IPS DF 6.9 (cell line): Measurements from ENCODE around the gene C1orf50.

Source experiments
- DNase-seq: peaks from one replicate; pipeline ENCODE4 v3.0.0-alpha.2; 2013; ENCODE audit warnings: low read depth, low spot score
- H3K27ac ChIP-seq: one replicate; pipeline ENCODE4 v1.5.1; 2013; ENCODE audit warnings: low read length, control low read depth
- H3K27me3 ChIP-seq: 2 replicates; pipeline ENCODE4 v1.6.1; 2013; ENCODE audit warnings: mild to moderate bottlenecking, low read length; ENCODE audit not compliant: control insufficient read depth, insufficient read depth
- H3K36me3 ChIP-seq: 2 replicates; pipeline ENCODE4 v1.6.1; 2013; ENCODE audit warnings: low read length; ENCODE audit not compliant: control insufficient read depth, insufficient read depth
- H3K4me1 ChIP-seq: 2 replicates; pipeline ENCODE4 v1.6.1; 2013; ENCODE audit warnings: low read length; ENCODE audit not compliant: control insufficient read depth, insufficient read depth
- H3K4me3 ChIP-seq: 2 replicates; pipeline ENCODE4 v1.5.1; 2013; ENCODE audit warnings: mild to moderate bottlenecking, low read length
- H3K9me3 ChIP-seq: 2 replicates; pipeline ENCODE4 v1.6.1; 2013; ENCODE audit warnings: low read length, inconsistent platforms; ENCODE audit not compliant: control insufficient read depth, insufficient read depth
- WGBS: extraction: QIAGEN DNeasy Blood & Tissue Kit; methylation state at CpG from one replicate; pipeline ENCODE4 v1.1.7; 2013; ENCODE audit warnings: mixed read lengths, missing lambda C conversion rate; ENCODE audit not compliant: insufficient read length, insufficient coverage; 5-methylcytosine and 5-hydroxymethylcytosine counted together

Gene C1orf50

GRCh38 chr1:42776502-42776901 is 9.5 kb downstream of the C1orf50 start:
- H3K9me3 ChIP-seq: no peaks in the 10 kb centered on the region
- peaks cover 17% of the 10 kb centered on the region for H3K36me3 ChIP-seq
- H3K27ac ChIP-seq: no peak overlapping the region
- WGBS: no CpG with 5 or more reads among the region's 6 CpGs
- H3K4me1 ChIP-seq: no peaks in the 10 kb centered on the region
- H3K27me3 ChIP-seq: no peaks in the 10 kb centered on the region
- DNase-seq: no peak
- H3K4me3 ChIP-seq: no peak overlapping the region

GRCh38 chr1:42777852-42778251 is 10.8 kb downstream of the C1orf50 start:
- Histone ChIP-seq H3K4me3 (no peak overlapping the region), H3K36me3 (peaks cover 17% of the 10 kb centered on the region), H3K27me3 (no peaks in the 10 kb centered on the region), H3K4me1 (no peaks in the 10 kb centered on the region), H3K27ac (no peak overlapping the region), H3K9me3 (no peaks in the 10 kb centered on the region)
- DNase-seq: no peak

GRCh38 chr1:42779725-42780124 is 12.7 kb downstream of the C1orf50 start:
- no peaks in the 10 kb centered on the region; the same call in 1 of the 2 replicates for H3K4me1 ChIP-seq
- H3K36me3 ChIP-seq: peaks cover 17% of the 10 kb centered on the region
- DNase-seq: no peak
- 100% methylated on average over 1 of the region's 2 CpGs for WGBS
- H3K4me3 ChIP-seq: no peak overlapping the region
- H3K27me3 ChIP-seq: no peaks in the 10 kb centered on the region
- H3K27ac ChIP-seq: no peak overlapping the region
- H3K9me3 ChIP-seq: no peaks in the 10 kb centered on the region

GRCh38 chr1:42780176-42780575 is 13.1 kb downstream of the C1orf50 start:
- no CpG with 5 or more reads among the region's 1 CpG for WGBS
- no peaks in the 10 kb centered on the region for H3K27me3 ChIP-seq
- peaks cover 14% of the 10 kb centered on the region for H3K36me3 ChIP-seq
- H3K9me3 ChIP-seq: no peaks in the 10 kb centered on the region
- peaks cover 2% of the 10 kb centered on the region; the same call in 1 of the 2 replicates for H3K4me1 ChIP-seq
- no peak overlapping the region for H3K4me3 ChIP-seq
- no peak for DNase-seq
- no peak overlapping the region for H3K27ac ChIP-seq

- whole genome bisulfite sequencing: no CpG with 5 or more reads among the region's 2 CpGs
- H3K36me3 ChIP-seq: peaks cover 5% of the 10 kb centered on the region; the same call in 1 of the 2 replicates
Observed at GRCh38 chr1:42783092-42783491, 16.0 kb downstream of the C1orf50 start.

GRCh38 chr1:42784547-42784945 is 17.5 kb downstream of the C1orf50 start:
- no CpG with 5 or more reads among the region's 18 CpGs for WGBS

More at GRCh38 chr1:42783092-42783491, 16.0 kb downstream of the C1orf50 start:
- no peak overlapping the region for H3K4me3 ChIP-seq
- H3K4me1 ChIP-seq: peaks cover 3% of the 10 kb centered on the region; the same call in 1 of the 2 replicates
- no peak for DNase-seq
- no peaks in the 10 kb centered on the region for H3K27me3 ChIP-seq
- no peak overlapping the region for H3K27ac ChIP-seq
- no peaks in the 10 kb centered on the region for H3K9me3 ChIP-seq

GRCh38 chr1:42784946-42785693 is 18.1 kb downstream of the C1orf50 start, which contains the start of gene TMEM269:
Gene TMEM269 (plus strand): TSS chr1:42784991. CDS start chr1:42789894, 4,903 bp downstream.
- Histone ChIP-seq H3K4me3 (no peak within 1 kb of the TSS), H3K9me3 (no peaks in the 10 kb centered on the region), H3K27me3 (no peaks in the 10 kb centered on the region), H3K36me3 (peaks cover 5% of the 10 kb centered on the region; the same call in 1 of the 2 replicates), H3K4me1 (peaks cover 3% of the 10 kb centered on the region; the same call in 1 of the 2 replicates), H3K27ac (no peak within 1 kb of the TSS)
- no CpG with 5 or more reads among the region's 54 CpGs for WGBS
- no peak for DNase-seq

More at GRCh38 chr1:42784547-42784945, 17.5 kb downstream of the C1orf50 start:
- Histone ChIP-seq H3K27ac (no peak overlapping the region), H3K4me3 (no peak overlapping the region), H3K4me1 (peaks cover 3% of the 10 kb centered on the region; the same call in 1 of the 2 replicates), H3K27me3 (no peaks in the 10 kb centered on the region), H3K36me3 (peaks cover 5% of the 10 kb centered on the region; the same call in 1 of the 2 replicates), H3K9me3 (no peaks in the 10 kb centered on the region)
- DNase-seq: no peak

- Histone ChIP-seq H3K9me3 (no peaks in the 10 kb centered on the region), H3K36me3 (peaks cover under 1% of the 10 kb centered on the region; the same call in 1 of the 2 replicates), H3K4me1 (peaks cover 3% of the 10 kb centered on the region; the same call in 1 of the 2 replicates), H3K4me3 (no peak overlapping the region), H3K27ac (no peak overlapping the region), H3K27me3 (no peaks in the 10 kb centered on the region)
- WGBS: no CpG with 5 or more reads among the region's 5 CpGs
- no peak for DNase-seq
Observed at GRCh38 chr1:42786097-42786496, 19.0 kb downstream of the C1orf50 start.

GRCh38 chr1:42788021-42788420 is 21.0 kb downstream of the C1orf50 start:
- Histone ChIP-seq H3K9me3 (no peaks in the 10 kb centered on the region), H3K27ac (no peak overlapping the region), H3K36me3 (no peaks in the 10 kb centered on the region), H3K4me3 (no peak overlapping the region), H3K27me3 (no peaks in the 10 kb centered on the region), H3K4me1 (peaks cover 3% of the 10 kb centered on the region; the same call in 1 of the 2 replicates)
- WGBS: no CpG with 5 or more reads among the region's 1 CpG
- no peak for DNase-seq

- H3K27ac ChIP-seq: no peak overlapping the region
- WGBS: no CpG with 5 or more reads among the region's 2 CpGs
- no peaks in the 10 kb centered on the region for H3K27me3 ChIP-seq
- no peak for DNase-seq
- no peaks in the 10 kb centered on the region for H3K4me1 ChIP-seq
- H3K36me3 ChIP-seq: no peaks in the 10 kb centered on the region
- H3K4me3 ChIP-seq: no peak overlapping the region
- H3K9me3 ChIP-seq: no peaks in the 10 kb centered on the region
Observed at GRCh38 chr1:42793824-42794223, 26.8 kb downstream of the C1orf50 start.
